ENCODE data around the gene C1orf52.

DNA sequence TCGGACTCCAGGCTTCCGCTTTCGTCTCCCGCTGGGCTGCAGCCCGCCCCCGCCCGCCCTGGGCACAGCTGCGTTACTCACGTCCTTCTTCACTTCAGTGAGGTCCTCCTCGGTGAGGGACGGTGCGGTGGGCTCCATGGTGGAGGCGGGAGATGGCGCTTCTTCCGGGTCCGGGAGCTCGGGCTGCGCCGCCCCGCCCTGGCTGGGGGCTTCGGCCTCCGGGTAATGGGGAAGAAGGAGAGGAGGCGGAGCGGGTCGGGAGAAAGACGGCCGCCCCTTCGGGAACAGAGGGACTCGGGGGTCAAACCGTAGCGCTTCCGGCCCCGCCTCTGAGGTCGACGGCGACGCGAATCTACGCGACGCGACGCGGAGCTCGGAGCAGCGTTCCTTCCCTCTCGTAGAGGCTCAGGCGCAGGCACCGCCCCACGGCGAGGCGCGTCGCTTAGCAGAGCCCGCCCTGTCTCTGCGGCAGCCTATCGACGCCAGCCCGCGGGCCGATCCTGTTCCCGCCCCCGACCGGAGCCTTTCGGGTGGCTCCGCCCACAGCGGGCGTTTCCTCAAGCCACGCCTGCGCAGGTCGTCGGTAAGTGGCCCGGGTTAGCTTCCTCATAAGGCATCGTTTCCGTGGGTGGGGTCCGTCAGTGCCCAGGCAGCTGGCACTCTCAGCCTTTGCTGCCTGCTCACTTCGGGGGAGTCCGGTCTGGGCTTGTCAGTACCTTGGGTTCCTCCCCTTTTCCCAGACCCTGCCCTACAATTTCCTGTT is 16.9 kb upstream of the C1orf52 start, which contains the start of gene BCL10:
- peak; percentile 89 for TF ChIP-seq POLR2AphosphoS5 (IDR thresholded peaks at IDR 0.05; ENCODE audit: borderline replicate concordance, low read depth, low read length)
- TF ChIP-seq EZH2 (IDR thresholded peaks at IDR 0.05) = no peak
